ENCODE results near the gene ECHS1. TPM values are rescaled to one million over a fixed set of nuclear protein-coding genes. Genes with fewer than 3 reads are reported as not detected.

ECHS1 gene
- total RNA-seq, 1 experiment from 2014 or later = 58.0 TPM

GRCh38 chr10:133403784-133404183 is 30.6 kb upstream of the ECHS1 start:
- Histone ChIP-seq H3K4me2 (ENCODE audit: low read length) (no peak overlapping the region), H4K20me1 (ENCODE audit: insufficient read depth) (no peaks in the 10 kb centered on the region), H3K27ac (ENCODE audit: low read depth, low read length) (no peak overlapping the region), H3K79me2 (ENCODE audit: insufficient read depth, low read length) (peaks cover 39% of the 10 kb centered on the region), H2AFZ (ENCODE audit: low read depth, low read length, poor library complexity, severe bottlenecking) (no peak overlapping the region), H3K9me3 (ENCODE audit: control insufficient read depth in 1 of 2, insufficient read depth in 1 of 2, low read depth in 1 of 2, low read length in 2 of 2) (no peaks in the 10 kb centered on the region), H3K4me3 (replicated peaks in 1 of 2; ENCODE audit: low read depth in 1 of 2, low read length in 2 of 2) (no peak overlapping the region), H3K9me2 (ENCODE audit: insufficient read depth) (no peaks in the 10 kb centered on the region), H3K36me3 (ENCODE audit: control insufficient read depth in 1 of 2, insufficient read depth in 2 of 2, low read length in 2 of 2) (no peaks in the 10 kb centered on the region; a peak in 1 of 4 replicates), H3K4me1 (ENCODE audit: control insufficient read depth in 1 of 2, insufficient read depth in 2 of 2, low read length in 2 of 2) (no peaks in the 10 kb centered on the region), H3K9ac (ENCODE audit: low read length) (no peak overlapping the region), H3K27me3 (ENCODE audit: insufficient read depth, low read length) (no peaks in the 10 kb centered on the region)
- no TSS peak for BruUV-seq (replicated peaks)
- ChIA-PET CTCF (no interaction called here), POLR2A (no interaction called here), RAD21 (ENCODE audit: low non-redundant PET in 1 of 2, low total read pairs in 2 of 2, uncharacterized antibody in 2 of 2, unreplicated experiment in 2 of 2) (no interaction called here)
- TF ChIP-seq ELF1 (IDR thresholded peaks at IDR 0.05; ENCODE audit: borderline replicate concordance, low read depth) (no peak), JUND (IDR thresholded peaks at IDR 0.05) (no peak), ZFX (IDR thresholded peaks at IDR 0.05) (no peak), POLR2AphosphoS5 (IDR thresholded peaks at IDR 0.05; ENCODE audit: low read depth, low read length) (no peak), CTCF (IDR thresholded peaks at IDR 0.05 in 2 of 3, conservative IDR thresholded peaks at IDR 0.05 in 1 of 3; ENCODE audit: borderline replicate concordance in 1 of 3, insufficient read depth in 1 of 3, low read depth in 2 of 3, low read length in 2 of 3) (no peak), RAD21 (IDR thresholded peaks at IDR 0.05; ENCODE audit: low read depth) (no peak), EZH2 (IDR thresholded peaks at IDR 0.05) (no peak), EGR1 (IDR thresholded peaks at IDR 0.05; ENCODE audit: low read depth) (no peak), SP1 (IDR thresholded peaks at IDR 0.05; ENCODE audit: low read depth) (no peak), FOSL1 (IDR thresholded peaks at IDR 0.05; ENCODE audit: low read depth) (no peak), CBX3 (IDR thresholded peaks at IDR 0.05; ENCODE audit: low read depth) (no peak), ZBTB33 (IDR thresholded peaks at IDR 0.05; ENCODE audit: extremely low read depth, insufficient replicate concordance, low read length) (no peak)
- TF ChIP-seq, protein P1, sequence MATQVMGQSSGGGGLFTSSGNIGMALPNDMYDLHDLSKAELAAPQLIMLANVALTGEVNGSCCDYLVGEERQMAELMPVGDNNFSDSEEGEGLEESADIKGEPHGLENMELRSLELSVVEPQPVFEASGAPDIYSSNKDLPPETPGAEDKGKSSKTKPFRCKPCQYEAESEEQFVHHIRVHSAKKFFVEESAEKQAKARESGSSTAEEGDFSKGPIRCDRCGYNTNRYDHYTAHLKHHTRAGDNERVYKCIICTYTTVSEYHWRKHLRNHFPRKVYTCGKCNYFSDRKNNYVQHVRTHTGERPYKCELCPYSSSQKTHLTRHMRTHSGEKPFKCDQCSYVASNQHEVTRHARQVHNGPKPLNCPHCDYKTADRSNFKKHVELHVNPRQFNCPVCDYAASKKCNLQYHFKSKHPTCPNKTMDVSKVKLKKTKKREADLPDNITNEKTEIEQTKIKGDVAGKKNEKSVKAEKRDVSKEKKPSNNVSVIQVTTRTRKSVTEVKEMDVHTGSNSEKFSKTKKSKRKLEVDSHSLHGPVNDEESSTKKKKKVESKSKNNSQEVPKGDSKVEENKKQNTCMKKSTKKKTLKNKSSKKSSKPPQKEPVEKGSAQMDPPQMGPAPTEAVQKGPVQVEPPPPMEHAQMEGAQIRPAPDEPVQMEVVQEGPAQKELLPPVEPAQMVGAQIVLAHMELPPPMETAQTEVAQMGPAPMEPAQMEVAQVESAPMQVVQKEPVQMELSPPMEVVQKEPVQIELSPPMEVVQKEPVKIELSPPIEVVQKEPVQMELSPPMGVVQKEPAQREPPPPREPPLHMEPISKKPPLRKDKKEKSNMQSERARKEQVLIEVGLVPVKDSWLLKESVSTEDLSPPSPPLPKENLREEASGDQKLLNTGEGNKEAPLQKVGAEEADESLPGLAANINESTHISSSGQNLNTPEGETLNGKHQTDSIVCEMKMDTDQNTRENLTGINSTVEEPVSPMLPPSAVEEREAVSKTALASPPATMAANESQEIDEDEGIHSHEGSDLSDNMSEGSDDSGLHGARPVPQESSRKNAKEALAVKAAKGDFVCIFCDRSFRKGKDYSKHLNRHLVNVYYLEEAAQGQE (IDR thresholded peaks at IDR 0.05; ENCODE audit: low read depth) = no peak
- TF ChIP-seq, protein P2, sequence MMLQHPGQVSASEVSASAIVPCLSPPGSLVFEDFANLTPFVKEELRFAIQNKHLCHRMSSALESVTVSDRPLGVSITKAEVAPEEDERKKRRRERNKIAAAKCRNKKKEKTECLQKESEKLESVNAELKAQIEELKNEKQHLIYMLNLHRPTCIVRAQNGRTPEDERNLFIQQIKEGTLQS (IDR thresholded peaks at IDR 0.05) = no peak
- TF ChIP-seq, protein P3, sequence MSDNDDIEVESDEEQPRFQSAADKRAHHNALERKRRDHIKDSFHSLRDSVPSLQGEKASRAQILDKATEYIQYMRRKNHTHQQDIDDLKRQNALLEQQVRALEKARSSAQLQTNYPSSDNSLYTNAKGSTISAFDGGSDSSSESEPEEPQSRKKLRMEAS (IDR thresholded peaks at IDR 0.05) = no peak
- DNase-seq (ENCODE audit: low read depth, low spot score) = no peak
- intact Hi-C loops (cut with micrococcal nuclease) = no loop called here
- no peak for ATAC-seq
